Type B pancreatic cell (in vitro differentiated cells): Measurements from ENCODE around the gene ZNF664. TPM values are rescaled to one million over a fixed set of nuclear protein-coding genes. Genes with fewer than 3 reads are reported as not detected.
"Not testable (repeated sequence)": the region's sequence is repeated elsewhere in the genome, so short reads cannot be mapped to it uniquely, and the experiment has no call there.

Experiments
- DNase-seq: peaks from one replicate; pipeline ENCODE4 v3.0.0; 2021; ENCODE audit warnings: mixed read lengths; ENCODE audit not compliant: unreplicated experiment; ENCODE audit errors: extremely low spot score
- H3K27ac Mint-ChIP-seq: 2 replicates; pipeline ENCODE4 v1.8.0; 2021; ENCODE audit warnings: mild to moderate bottlenecking, mixed read lengths
- H3K27me3 Mint-ChIP-seq: 2 replicates; pipeline ENCODE4 v1.8.0; 2021; ENCODE audit warnings: mixed read lengths
- H3K36me3 Mint-ChIP-seq: 2 replicates; pipeline ENCODE4 v1.8.0; 2021; ENCODE audit warnings: mixed read lengths
- H3K4me1 Mint-ChIP-seq: one replicate; pipeline ENCODE4 v1.8.0; 2021; ENCODE audit warnings: mixed read lengths; ENCODE audit not compliant: unreplicated experiment
- H3K4me3 Mint-ChIP-seq: 2 replicates; pipeline ENCODE4 v1.8.0; 2021; ENCODE audit warnings: mild to moderate bottlenecking, mixed read lengths
- H3K9me3 Mint-ChIP-seq: 2 replicates; pipeline ENCODE4 v1.8.0; 2021; ENCODE audit warnings: mixed read lengths
- total RNA-seq: library from RNA; stranded (reverse); gene quantifications from 2 replicates; pipeline ENCODE4 v1.2.1, GENCODE V29; 2021; ENCODE audit warnings: low replicate concordance
- TF ChIP-seq, protein P1 (sequence below): fragments of 200-600 bp; sonication (generic); conservative IDR thresholded peaks from 2 replicates; pipeline ENCODE4 v1.5.0; 2021; ENCODE audit warnings: antibody characterized with exemption, mild to moderate bottlenecking

The ZNF664 gene
- total RNA-seq, 1 donor from 2014 or later: 149 TPM

DNA sequence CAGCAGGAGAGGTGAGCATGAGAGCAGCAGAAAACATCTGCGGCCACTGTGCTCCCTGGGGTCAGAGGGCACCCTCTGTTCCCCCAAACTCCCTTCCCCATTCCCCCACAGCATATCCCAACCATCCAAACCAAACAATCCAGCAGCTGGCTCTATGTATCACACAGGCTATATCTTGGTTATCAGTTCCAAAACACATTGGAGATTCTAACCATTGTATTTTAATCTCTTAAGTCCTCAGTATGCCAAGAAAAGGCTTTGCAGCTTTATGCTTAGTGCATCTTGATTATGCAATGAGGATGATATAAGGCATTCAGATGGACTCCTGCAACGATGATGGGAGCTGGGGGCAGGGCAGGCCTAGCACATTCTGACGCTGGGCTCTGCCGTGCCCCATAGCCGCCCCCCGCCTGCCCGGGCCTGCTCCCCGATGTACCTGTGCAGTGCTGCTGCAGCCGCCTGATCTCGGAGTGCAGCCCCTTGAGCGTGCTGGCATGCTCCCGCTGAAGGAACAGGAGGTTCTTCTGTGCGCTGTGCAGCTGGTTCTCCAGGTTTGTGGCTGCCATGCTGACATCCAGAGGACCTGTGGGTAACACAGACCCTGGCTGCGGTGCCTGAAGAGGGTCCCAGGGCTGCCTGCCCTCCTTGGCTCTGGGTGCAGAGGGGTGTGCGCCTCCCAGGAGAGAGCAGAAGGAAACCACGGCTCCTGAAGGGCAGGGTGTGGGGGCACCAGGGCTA lies 29.9 kb upstream of the ZNF664 start:
- H3K4me3 Mint-ChIP-seq: no peak overlapping the region
- no peak for DNase-seq
- peaks cover 12% of the 10 kb centered on the region for H3K4me1 Mint-ChIP-seq
- no peak overlapping the region for H3K27ac Mint-ChIP-seq
- H3K36me3 Mint-ChIP-seq: peaks cover 28% of the 10 kb centered on the region
- no peaks in the 10 kb centered on the region for H3K27me3 Mint-ChIP-seq
- no peaks in the 10 kb centered on the region for H3K9me3 Mint-ChIP-seq
- TF ChIP-seq, protein P1, sequence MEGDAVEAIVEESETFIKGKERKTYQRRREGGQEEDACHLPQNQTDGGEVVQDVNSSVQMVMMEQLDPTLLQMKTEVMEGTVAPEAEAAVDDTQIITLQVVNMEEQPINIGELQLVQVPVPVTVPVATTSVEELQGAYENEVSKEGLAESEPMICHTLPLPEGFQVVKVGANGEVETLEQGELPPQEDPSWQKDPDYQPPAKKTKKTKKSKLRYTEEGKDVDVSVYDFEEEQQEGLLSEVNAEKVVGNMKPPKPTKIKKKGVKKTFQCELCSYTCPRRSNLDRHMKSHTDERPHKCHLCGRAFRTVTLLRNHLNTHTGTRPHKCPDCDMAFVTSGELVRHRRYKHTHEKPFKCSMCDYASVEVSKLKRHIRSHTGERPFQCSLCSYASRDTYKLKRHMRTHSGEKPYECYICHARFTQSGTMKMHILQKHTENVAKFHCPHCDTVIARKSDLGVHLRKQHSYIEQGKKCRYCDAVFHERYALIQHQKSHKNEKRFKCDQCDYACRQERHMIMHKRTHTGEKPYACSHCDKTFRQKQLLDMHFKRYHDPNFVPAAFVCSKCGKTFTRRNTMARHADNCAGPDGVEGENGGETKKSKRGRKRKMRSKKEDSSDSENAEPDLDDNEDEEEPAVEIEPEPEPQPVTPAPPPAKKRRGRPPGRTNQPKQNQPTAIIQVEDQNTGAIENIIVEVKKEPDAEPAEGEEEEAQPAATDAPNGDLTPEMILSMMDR: no peak

DNA sequence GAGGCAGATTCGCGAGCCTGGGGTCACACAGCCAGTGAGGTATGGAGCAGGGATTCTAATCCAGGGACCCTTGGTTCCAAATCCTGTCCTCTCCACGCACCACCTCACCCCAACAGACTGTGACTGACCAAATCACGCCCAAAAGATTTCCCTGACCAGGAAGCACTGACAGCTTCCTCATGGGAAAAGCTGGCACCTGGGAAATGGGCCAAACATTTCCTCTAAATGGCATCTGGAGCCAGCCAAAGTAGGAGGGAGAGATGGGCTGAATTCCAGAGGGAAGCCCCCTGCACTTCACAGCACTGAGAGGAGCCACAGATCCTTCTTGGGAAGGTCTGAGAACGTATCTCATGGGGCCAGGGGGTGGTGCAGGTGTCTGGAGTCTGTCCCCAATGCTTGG lies 29.2 kb upstream of the ZNF664 start:
- Mint-ChIP-seq H3K27me3 (no peaks in the 10 kb centered on the region), H3K4me1 (peaks cover 19% of the 10 kb centered on the region), H3K27ac (no peak overlapping the region), H3K36me3 (peaks cover 23% of the 10 kb centered on the region), H3K9me3 (no peaks in the 10 kb centered on the region), H3K4me3 (no peak overlapping the region)
- TF ChIP-seq, protein P1: no peak
- DNase-seq: no peak

DNA sequence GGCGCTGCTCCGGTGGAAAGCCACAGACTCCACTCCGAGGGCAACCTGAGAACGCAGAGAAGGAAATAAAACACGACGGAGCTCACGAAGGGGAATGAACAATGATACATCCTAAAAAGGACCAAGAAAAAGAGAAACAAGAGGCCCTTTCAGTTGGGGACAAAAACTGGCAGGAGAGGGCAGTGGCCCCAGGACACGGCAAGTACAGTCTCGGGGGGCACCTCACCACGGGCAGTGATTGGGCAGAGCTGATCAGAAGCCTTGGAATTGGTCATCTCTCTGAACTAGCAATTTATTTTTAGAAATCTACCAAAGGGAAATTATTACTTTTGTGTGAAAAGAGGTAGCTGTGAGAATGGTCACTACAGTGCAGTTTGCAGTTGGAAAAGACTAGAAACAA lies 28.3 kb upstream of the ZNF664 start:
- TF ChIP-seq, protein P1: no peak
- peaks cover 23% of the 10 kb centered on the region for H3K36me3 Mint-ChIP-seq
- no peaks in the 10 kb centered on the region for H3K27me3 Mint-ChIP-seq
- H3K9me3 Mint-ChIP-seq: no peaks in the 10 kb centered on the region
- no peak overlapping the region for H3K27ac Mint-ChIP-seq
- H3K4me3 Mint-ChIP-seq: no peak overlapping the region
- no peak for DNase-seq
- peaks cover 28% of the 10 kb centered on the region for H3K4me1 Mint-ChIP-seq

DNA sequence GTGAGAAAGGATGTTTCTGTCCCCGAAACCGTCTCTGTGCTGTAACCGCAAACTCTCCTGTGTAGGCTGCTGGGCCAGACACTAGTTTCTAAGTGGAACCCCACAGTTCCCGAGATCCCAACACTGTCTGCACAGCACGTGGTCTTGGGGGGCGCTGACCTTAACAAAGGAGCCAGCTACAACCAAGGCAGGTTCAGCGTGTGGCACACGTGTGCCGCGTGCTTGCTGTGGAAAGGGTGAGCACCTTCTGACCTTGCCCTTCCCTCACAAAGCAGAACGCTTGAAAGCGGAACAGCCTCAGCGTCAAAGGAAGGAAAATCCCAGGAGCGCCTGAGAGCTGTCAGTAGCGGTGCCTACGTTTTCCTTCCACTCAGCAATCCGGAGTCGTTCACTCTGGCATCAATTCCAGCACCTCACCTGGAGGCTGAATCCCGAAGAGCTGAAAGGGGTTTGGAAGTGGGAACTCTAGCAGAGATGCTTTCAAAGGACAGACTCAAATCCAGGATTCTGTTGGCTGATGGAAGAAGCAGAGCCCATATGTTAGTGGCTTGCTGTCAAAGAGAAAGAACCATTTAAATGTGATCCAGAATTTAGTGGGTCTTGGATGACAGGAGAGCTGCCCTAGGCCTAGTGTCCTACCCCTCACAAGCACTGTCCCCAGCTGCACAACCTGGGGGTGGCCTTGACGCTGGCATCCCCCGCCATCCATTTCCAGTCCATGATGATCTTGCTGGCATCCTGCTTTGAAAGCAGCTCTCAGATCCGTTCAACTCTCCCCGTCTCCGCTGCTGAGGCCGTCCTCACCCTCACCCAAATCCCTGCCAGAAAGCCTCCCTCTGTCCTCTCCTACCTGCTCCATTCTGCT lies 27.5 kb upstream of the ZNF664 start:
- Mint-ChIP-seq H3K9me3 (no peaks in the 10 kb centered on the region), H3K27ac (no peak overlapping the region), H3K4me3 (no peak overlapping the region), H3K4me1 (peaks cover 32% of the 10 kb centered on the region), H3K27me3 (no peaks in the 10 kb centered on the region), H3K36me3 (peaks cover 23% of the 10 kb centered on the region)
- no peak for DNase-seq
- TF ChIP-seq, protein P1: no peak

DNA sequence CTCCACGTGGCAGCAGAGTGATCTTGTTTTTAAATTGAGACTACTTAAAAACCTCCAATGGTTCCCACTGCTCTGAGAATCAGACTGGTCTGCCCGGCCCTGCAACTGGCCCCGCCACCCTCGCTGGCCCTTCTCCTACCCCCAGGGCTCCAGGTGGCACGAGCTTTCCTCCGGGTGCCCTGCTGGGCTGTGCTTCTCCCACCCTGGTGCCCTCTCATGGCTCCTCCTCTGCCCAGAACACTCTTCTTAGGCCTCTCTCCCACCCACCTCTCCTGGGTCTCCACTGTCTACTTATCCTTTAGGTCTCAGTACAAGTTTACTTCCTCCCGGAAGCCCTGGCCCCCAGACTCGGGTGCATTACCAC lies 26.9 kb upstream of the ZNF664 start:
- no peak overlapping the region for H3K27ac Mint-ChIP-seq
- peaks cover 32% of the 10 kb centered on the region for H3K4me1 Mint-ChIP-seq
- H3K9me3 Mint-ChIP-seq: no peaks in the 10 kb centered on the region
- H3K27me3 Mint-ChIP-seq: no peaks in the 10 kb centered on the region
- DNase-seq: no peak
- H3K36me3 Mint-ChIP-seq: peaks cover 23% of the 10 kb centered on the region
- TF ChIP-seq, protein P1: no peak
- H3K4me3 Mint-ChIP-seq: no peak overlapping the region

DNA sequence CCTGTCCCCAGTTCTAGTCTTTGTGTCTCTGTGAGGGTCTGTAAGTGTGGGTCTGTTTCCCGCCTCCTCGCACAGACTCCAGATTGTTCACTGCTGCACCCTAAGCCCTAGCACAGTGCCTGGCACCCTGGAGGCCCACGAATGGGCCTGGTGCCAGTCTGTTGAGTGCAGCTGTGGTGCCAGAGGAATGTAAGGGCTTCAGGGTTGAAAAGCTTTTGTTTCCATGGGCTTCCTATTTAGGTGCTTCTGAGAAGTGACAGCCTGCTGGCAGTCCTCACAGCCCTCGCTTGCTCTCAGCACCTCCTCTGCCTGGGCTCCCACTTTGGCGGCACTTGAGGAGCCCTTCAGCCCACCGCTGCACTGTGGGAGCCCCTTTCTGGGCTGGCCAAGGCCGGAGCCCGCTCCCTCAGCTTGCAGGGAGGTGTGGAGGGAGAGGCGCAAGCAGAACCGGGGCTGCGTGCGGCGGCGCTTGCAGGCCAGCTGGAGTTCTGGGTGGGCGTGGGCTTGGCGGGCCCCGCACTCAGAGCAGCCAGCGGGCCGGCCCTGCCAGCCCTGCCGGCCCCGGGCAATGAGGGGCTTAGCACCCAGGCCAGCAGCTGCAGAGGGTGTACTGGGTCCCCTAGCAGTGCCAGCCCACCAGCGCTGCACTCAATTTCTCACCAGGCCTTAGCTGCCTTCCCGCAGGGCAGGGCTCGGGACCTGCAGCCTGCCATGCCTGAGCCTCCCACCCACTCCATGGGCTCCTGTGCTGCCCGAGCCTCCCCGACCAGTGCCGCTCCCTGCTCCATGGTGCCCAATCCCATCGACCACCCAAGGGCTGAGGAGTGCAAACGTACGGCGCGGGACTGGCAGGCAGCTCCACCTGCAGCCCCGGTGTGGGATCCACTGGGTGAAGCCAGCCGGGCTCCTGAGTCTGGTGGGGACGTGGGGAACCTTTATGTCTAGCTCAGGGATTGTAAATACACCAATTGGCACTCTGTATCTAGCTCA lies 26.2 kb upstream of the ZNF664 start:
- peaks cover 32% of the 10 kb centered on the region for H3K4me1 Mint-ChIP-seq
- H3K9me3 Mint-ChIP-seq, H3K4me3 Mint-ChIP-seq, DNase-seq, H3K27me3 Mint-ChIP-seq, H3K27ac Mint-ChIP-seq: not testable (repeated sequence)
- H3K36me3 Mint-ChIP-seq: peaks cover 16% of the 10 kb centered on the region

DNA sequence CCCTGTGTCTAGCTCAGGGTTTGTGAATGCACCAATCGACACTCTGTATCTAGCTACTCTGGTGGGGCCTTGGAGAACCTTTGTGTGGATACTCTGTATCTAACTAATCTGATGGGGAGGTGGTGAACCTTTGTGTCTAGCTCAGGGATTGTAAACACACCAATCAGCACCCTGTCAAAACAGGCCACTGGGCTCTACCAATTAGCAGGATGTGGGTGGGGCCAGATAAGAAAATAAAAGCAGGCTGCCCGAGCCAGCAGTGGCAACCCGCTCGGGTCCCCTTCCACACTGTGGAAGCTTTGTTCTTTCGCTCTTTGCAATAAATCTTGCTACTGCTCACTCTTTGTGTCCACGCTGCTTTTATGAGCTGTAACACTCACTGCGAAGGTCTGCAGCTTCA lies 25.5 kb upstream of the ZNF664 start:
- not testable (repeated sequence) for H3K9me3 Mint-ChIP-seq, H3K27ac Mint-ChIP-seq, H3K27me3 Mint-ChIP-seq, H3K4me3 Mint-ChIP-seq, DNase-seq
- Mint-ChIP-seq H3K4me1 (peaks cover 32% of the 10 kb centered on the region), H3K36me3 (peaks cover 11% of the 10 kb centered on the region)
